Muscle layer of colon (tissue), 2 donors: ENCODE results near the gene SERINC5.

Source experiments
- H3K27ac ChIP-seq: one replicate; pipeline ENCODE4 v1.7.0; 2013; ENCODE audit warnings: low read depth, mild to moderate bottlenecking, low read length, moderate library complexity
- H3K27me3 ChIP-seq, 2 donors: one replicate each; pipeline ENCODE4 v1.7.0; 2013; ENCODE audit warnings: low read length in 2 of 2, mild to moderate bottlenecking in 2 of 2; ENCODE audit not compliant: insufficient read depth in 2 of 2, control insufficient read depth in 1 of 2
- H3K36me3 ChIP-seq: one replicate; pipeline ENCODE4 v1.7.0; 2013; ENCODE audit warnings: mild to moderate bottlenecking, low read length; ENCODE audit not compliant: insufficient read depth
- H3K4me1 ChIP-seq: one replicate; pipeline ENCODE4 v1.7.0; 2013; ENCODE audit warnings: mild to moderate bottlenecking, low read length; ENCODE audit not compliant: insufficient read depth
- H3K4me3 ChIP-seq, 2 donors: one replicate each; pipeline ENCODE4 v1.7.0; 2013; ENCODE audit warnings: low read length in 2 of 2, low read depth in 1 of 2, mild to moderate bottlenecking in 1 of 2, moderate library complexity in 1 of 2
- H3K9ac ChIP-seq: one replicate; pipeline ENCODE4 v1.7.0; 2013; ENCODE audit warnings: low read length
- H3K9me3 ChIP-seq: one replicate; pipeline ENCODE4 v1.7.0; 2013; ENCODE audit warnings: mild to moderate bottlenecking, low read length
- donor health status: abdominal sarcoma.
- donor health status: Adenocarcinoma of cecum.

SERINC5 gene

GRCh38 chr5:80238778-80239679 lies 16.8 kb downstream of the SERINC5 start:
- Histone ChIP-seq H3K4me1 (peaks cover 15% of the 10 kb centered on the region), H3K4me3 (no peak overlapping the region), H3K27ac (no peak overlapping the region), H3K27me3 (no peaks in the 10 kb centered on the region), H3K36me3 (no peaks in the 10 kb centered on the region), H3K9ac (no peak overlapping the region), H3K9me3 (no peaks in the 10 kb centered on the region)

GRCh38 chr5:80238097-80238496 lies 17.8 kb downstream of the SERINC5 start:
- H3K9me3 ChIP-seq = no peaks in the 10 kb centered on the region
- H3K9ac ChIP-seq = no peak overlapping the region
- no peaks in the 10 kb centered on the region for H3K27me3 ChIP-seq
- no peaks in the 10 kb centered on the region for H3K36me3 ChIP-seq
- H3K4me3 ChIP-seq = no peak overlapping the region
- H3K4me1 ChIP-seq = peaks cover 15% of the 10 kb centered on the region
- H3K27ac ChIP-seq = no peak overlapping the region

GRCh38 chr5:80237243-80237642 lies 18.6 kb downstream of the SERINC5 start:
- H3K9me3 ChIP-seq = no peaks in the 10 kb centered on the region
- H3K4me3 ChIP-seq = no peak overlapping the region
- H3K9ac ChIP-seq = no peak overlapping the region
- H3K36me3 ChIP-seq = no peaks in the 10 kb centered on the region
- no peaks in the 10 kb centered on the region for H3K27me3 ChIP-seq
- no peak overlapping the region for H3K27ac ChIP-seq
- peaks cover 15% of the 10 kb centered on the region for H3K4me1 ChIP-seq

- no peak overlapping the region for H3K4me3 ChIP-seq
- no peaks in the 10 kb centered on the region for H3K9me3 ChIP-seq
- no peak overlapping the region for H3K27ac ChIP-seq
- H3K36me3 ChIP-seq = no peaks in the 10 kb centered on the region
- H3K27me3 ChIP-seq = no peaks in the 10 kb centered on the region
- H3K9ac ChIP-seq = no peak overlapping the region
- peaks cover 14% of the 10 kb centered on the region for H3K4me1 ChIP-seq
These were observed 21.5 kb downstream of the SERINC5 start for GRCh38 chr5:80234116-80234948.

GRCh38 chr5:80231693-80232092 lies 24.2 kb downstream of the SERINC5 start:
- Histone ChIP-seq H3K36me3 (no peaks in the 10 kb centered on the region), H3K4me1 (peaks cover 7% of the 10 kb centered on the region), H3K9me3 (no peaks in the 10 kb centered on the region), H3K27ac (no peak overlapping the region), H3K27me3 (no peaks in the 10 kb centered on the region), H3K9ac (no peak overlapping the region), H3K4me3 (no peak overlapping the region)

- H3K4me1 ChIP-seq = peaks cover 7% of the 10 kb centered on the region
- no peak overlapping the region for H3K9ac ChIP-seq
These were observed 24.6 kb downstream of the SERINC5 start for GRCh38 chr5:80231243-80231642.

GRCh38 chr5:80230269-80230992 lies 25.4 kb downstream of the SERINC5 start:
- H3K4me1 ChIP-seq = peaks cover 7% of the 10 kb centered on the region
- no peak overlapping the region for H3K27ac ChIP-seq
- no peak overlapping the region for H3K4me3 ChIP-seq
- H3K36me3 ChIP-seq = no peaks in the 10 kb centered on the region
- no peaks in the 10 kb centered on the region for H3K9me3 ChIP-seq
- no peaks in the 10 kb centered on the region for H3K27me3 ChIP-seq
- H3K9ac ChIP-seq = no peak overlapping the region

More at GRCh38 chr5:80231243-80231642, 24.6 kb downstream of the SERINC5 start:
- no peaks in the 10 kb centered on the region for H3K9me3 ChIP-seq
- no peak overlapping the region for H3K27ac ChIP-seq
- H3K27me3 ChIP-seq = no peaks in the 10 kb centered on the region
- H3K36me3 ChIP-seq = no peaks in the 10 kb centered on the region
- no peak overlapping the region for H3K4me3 ChIP-seq

- Histone ChIP-seq H3K4me1 (peaks cover 7% of the 10 kb centered on the region), H3K9ac (no peak overlapping the region), H3K27ac (no peak overlapping the region), H3K27me3 (no peaks in the 10 kb centered on the region), H3K36me3 (no peaks in the 10 kb centered on the region), H3K4me3 (no peak overlapping the region), H3K9me3 (no peaks in the 10 kb centered on the region)
These were observed 26.0 kb downstream of the SERINC5 start for GRCh38 chr5:80229902-80230255.

GRCh38 chr5:80227979-80228596 lies 27.8 kb downstream of the SERINC5 start:
- Histone ChIP-seq H3K9ac (no peak overlapping the region), H3K4me3 (no peak overlapping the region), H3K27ac (no peak overlapping the region), H3K9me3 (no peaks in the 10 kb centered on the region), H3K36me3 (no peaks in the 10 kb centered on the region), H3K27me3 (no peaks in the 10 kb centered on the region), H3K4me1 (peaks cover 7% of the 10 kb centered on the region)

- Histone ChIP-seq H3K4me1 (peaks cover 7% of the 10 kb centered on the region), H3K27ac (no peak overlapping the region), H3K9ac (no peak overlapping the region), H3K36me3 (no peaks in the 10 kb centered on the region), H3K27me3 (no peaks in the 10 kb centered on the region), H3K9me3 (no peaks in the 10 kb centered on the region), H3K4me3 (no peak overlapping the region)
These were observed 29.9 kb downstream of the SERINC5 start for GRCh38 chr5:80225934-80226326.
